Measurements from ENCODE around the gene ZNF35.

ZNF35 gene

GRCh38 chr3:44685128-44685800 is 36.7 kb downstream of the ZNF35 start:
- peak; percentile 56 to 64 for DNase-seq

- no peak for DNase-seq
Observed at GRCh38 chr3:44687898-44688297, 39.4 kb downstream of the ZNF35 start.
